SH-SY5Y (cell line): ENCODE data around the gene KRTAP5-3.

Experiments
- GATA2 ChIP-seq: IDR thresholded peaks from 2 replicates; pipeline ENCODE4 v1.6.1; 2011; ENCODE audit warnings: mild to moderate bottlenecking, low read depth, low read length
- GATA3 ChIP-seq: IDR thresholded peaks from 2 replicates; pipeline ENCODE4 v1.6.1; 2011; ENCODE audit warnings: low read depth, mild to moderate bottlenecking, low read length, moderate library complexity

DNA sequence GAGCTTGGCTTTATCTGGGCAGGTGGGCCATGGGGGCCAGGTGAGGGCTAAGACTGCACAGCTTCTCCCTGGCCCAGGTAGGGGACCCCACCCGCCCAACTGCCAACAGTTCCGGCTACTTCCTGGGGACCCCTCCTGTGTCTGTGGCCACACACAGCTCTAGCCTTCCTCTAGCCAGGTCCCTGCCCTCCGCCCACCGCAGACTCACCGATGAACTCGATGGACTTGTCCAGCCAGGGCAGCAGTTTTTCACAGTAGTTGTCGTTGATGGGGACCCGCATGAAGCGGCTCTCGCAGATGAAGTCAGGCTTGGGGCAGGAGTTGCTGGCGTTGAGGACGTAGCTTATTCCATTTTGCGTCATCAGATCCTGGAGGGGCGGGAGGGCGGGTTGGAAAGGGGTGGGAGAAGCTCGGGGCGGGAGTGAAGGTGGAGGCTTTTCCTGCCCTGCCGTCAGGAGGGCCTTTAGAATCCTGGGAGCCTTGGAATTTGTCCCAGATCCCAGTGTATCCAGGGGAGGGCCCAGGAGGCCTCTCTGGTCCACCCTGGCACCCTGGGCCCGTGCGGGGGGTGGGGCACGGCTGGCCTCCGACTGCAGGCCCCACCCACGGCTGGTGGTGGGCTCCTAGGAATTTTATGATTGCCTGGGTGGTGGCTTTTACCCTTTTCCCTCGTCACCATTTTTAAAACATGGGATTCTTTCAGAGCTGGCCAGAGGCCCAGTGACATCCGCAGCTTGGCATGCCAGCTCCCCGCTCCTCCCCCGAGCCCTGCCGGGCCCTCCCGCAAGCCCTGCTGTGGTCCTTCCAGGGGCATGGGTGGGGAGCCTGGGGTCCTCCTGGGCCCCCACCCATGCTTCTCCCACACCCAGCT is 50.1 kb downstream of the KRTAP5-3 start:
- TF ChIP-seq GATA2: no peak
- no peak for TF ChIP-seq GATA3
